AG09319 (cell line): ENCODE measurements around the gene BCORL1.

Source experiments
- DNase-seq: peaks from one replicate; pipeline ENCODE4 v3.0.0-alpha.2; 2010; ENCODE audit warnings: low read depth; ENCODE audit errors: extremely low read depth
- CTCF ChIP-seq: IDR thresholded peaks from 2 replicates; pipeline ENCODE4 v1.5.1; 2011; ENCODE audit warnings: low read depth, mild to moderate bottlenecking, inconsistent platforms, low read length, moderate library complexity

Gene BCORL1

GRCh38 chrX:130094696-130095095, 112.3 kb downstream of the BCORL1 start:
- DNase-seq = no peak

GRCh38 chrX:130095249-130096030, 113.0 kb downstream of the BCORL1 start:
- no peak for DNase-seq
- TF ChIP-seq CTCF = no peak

More at GRCh38 chrX:130094696-130095095, 112.3 kb downstream of the BCORL1 start:
- TF ChIP-seq CTCF = no peak

- DNase-seq = no peak
- no peak for TF ChIP-seq CTCF
These were observed 115.2 kb downstream of the BCORL1 start for GRCh38 chrX:130097507-130098209.

GRCh38 chrX:130098210-130098552, 115.7 kb downstream of the BCORL1 start:
- DNase-seq = no peak
- no peak for TF ChIP-seq CTCF

GRCh38 chrX:130100180-130100579, 117.7 kb downstream of the BCORL1 start:
- peak; percentile 88 for DNase-seq
- TF ChIP-seq CTCF = no peak

- no peak for TF ChIP-seq CTCF
- no peak for DNase-seq
These were observed 121.2 kb downstream of the BCORL1 start for GRCh38 chrX:130103605-130104004.

GRCh38 chrX:130105244-130105643, 122.8 kb downstream of the BCORL1 start:
- DNase-seq = no peak
- TF ChIP-seq CTCF = no peak
